HG03354 (cell line): ENCODE results near the gene TMEM141.
"Not testable (repeated sequence)": the region's sequence is repeated elsewhere in the genome, so short reads cannot be mapped to it uniquely, and the experiment has no call there.

ENCODE experiments used
- ATAC-seq: cut with Tn5 transposase; IDR thresholded peaks from one replicate; pipeline ENCODE4 v1.9.1; 2021; ENCODE audit warnings: mild to moderate bottlenecking; ENCODE audit not compliant: unreplicated experiment, poor library complexity, severe bottlenecking

TMEM141 gene

DNA sequence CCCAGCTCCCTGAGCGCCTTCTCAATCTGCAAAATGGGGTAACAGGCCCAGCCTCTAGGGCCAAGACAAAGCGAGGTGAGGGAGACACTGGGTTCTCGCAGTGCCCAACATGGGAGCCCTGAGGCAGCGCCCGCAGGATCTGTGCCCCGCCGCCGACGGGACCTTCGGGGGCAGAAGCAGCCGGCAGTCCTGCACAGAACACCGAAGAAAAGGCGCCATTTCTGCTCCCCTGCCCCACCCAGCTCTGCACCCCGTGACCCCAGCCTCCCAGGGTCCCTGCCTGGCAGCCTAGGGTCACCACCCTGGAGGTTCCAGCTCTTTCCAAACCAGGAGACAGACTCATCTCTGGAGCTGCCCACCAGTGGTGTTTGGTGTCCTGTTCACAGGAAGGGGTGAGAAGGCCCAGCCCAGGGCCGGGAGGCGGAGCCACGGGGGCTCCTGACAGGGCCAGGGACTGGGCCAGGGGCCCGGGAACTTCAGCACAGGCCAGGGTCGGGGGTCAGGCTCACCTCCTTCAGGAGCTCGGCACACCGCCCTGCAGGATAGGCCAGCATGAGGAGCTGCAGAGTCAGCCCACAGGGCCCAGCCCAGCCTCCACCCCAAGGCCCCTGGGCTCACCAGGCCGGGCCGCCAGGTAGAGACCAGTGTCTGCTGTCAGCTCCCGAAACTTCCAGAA is 36.4 kb upstream of the TMEM141 start:
- ATAC-seq: no peak

DNA sequence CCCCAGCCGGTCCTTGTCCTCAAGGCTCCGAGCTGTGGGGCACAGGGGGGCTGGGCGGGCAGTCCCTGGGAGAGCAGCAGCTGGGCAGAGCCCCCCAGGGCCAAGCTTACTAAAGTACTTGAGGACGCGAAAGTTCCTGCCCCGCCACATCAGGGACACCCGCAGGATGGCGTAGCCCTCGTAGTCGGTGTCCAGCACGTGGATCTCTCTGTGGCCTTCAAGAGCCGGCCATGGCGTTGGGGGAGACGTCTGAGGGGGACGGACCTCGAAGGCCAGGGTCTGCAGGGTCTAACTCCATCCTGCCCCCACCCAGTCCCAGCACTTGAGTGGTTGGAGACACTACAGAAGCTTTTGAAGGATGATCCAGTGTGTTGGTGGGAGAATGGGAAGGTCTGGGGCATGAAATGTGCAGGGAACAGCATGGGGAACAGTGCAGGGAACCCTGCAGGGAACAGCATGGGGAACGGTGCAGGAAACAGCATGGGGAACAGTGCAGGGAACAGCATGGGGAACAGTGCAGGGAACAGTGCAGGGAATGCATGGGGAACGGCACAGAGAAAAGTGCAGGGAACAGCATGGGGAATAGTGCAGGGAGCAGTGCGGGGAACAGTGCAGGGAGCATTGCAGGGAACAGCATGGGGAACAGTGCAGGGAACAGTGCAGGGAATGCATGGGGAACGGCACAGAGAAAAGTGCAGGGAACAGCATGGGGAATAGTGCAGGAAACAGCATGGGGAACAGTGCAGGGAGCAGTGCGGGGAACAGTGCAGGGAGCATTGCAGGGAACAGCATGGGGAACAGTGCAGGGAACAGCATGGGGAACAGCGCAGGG is 35.6 kb upstream of the TMEM141 start:
- not testable (repeated sequence) for ATAC-seq

- ATAC-seq: no peak
Measured at GRCh38 chr9:136756134-136756438, 35.1 kb upstream of the TMEM141 start.

- ATAC-seq: no peak
Measured at GRCh38 chr9:136756836-136757235, 34.3 kb upstream of the TMEM141 start.

- no peak for ATAC-seq
Measured at GRCh38 chr9:136757328-136757727, 33.8 kb upstream of the TMEM141 start.

GRCh38 chr9:136757751-136758140 is 33.4 kb upstream of the TMEM141 start:
- no peak for ATAC-seq

- no peak for ATAC-seq
Measured at GRCh38 chr9:136759001-136759400, 32.1 kb upstream of the TMEM141 start.

- ATAC-seq: no peak
Measured at GRCh38 chr9:136759436-136760325, 31.5 kb upstream of the TMEM141 start.

- ATAC-seq: no peak
Measured at GRCh38 chr9:136760424-136760823, 30.7 kb upstream of the TMEM141 start.

GRCh38 chr9:136760834-136761544 is 30.2 kb upstream of the TMEM141 start:
- ATAC-seq: not testable (repeated sequence)

DNA sequence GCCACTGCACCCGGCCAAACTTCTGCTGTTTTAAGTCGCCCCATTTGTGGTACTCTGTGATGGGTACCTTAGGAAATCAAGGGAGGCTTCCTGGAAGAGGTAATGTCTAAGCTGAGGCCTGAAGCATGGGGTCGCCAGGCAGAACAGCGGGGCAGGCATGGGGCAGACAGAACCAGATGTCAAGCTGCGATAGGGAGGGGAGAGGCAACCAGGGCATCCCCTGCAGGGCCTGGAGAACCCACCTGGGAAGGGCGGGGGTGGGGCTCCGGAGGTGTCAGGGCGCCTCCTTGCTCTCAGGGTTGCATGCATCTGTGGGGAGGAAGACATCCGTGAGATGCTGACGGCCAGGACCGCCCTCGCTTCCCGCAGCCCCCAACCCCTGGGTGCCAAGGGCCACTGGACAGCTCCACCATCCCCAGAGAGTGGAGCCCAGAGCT is 29.6 kb upstream of the TMEM141 start:
- ATAC-seq: no peak

- ATAC-seq: no peak
Measured at GRCh38 chr9:136762221-136762691, 28.9 kb upstream of the TMEM141 start.

DNA sequence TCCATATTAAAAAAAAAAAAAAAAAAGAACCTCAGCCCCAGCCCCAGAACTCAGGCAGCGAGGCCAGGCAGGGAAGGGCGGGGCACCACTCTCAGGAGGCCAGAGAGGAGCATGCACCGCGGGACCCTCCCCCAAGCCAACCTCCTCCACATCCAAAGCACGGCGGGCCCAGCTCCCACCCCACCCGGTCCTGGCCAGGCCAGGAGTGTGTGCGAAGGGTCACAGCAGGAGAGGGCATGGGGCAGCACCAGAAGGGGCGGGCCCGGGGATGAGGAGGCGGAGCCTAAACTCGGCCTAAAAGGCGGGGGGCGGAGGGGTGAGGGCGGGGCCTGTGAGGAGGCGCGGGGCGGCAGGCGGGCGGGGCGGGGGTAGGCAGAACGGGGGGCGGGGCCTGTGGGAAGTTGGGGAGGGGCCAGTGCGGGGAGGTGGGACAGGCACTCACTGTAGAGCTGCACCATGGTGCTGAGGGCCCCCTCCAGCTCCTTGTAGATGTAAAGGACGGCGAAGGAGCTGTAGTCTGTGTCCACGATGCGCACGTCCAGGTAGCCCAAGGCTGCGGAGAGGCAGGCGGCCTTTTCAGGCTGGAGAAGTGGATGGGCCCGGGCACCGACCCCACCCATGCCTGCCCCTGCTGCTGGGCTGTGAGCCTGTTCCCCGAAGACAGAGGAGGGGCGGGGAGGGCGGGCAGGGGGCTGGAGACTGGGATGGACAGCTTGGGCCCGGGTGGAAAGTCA is 28.1 kb upstream of the TMEM141 start:
- ATAC-seq: no peak

- no peak for ATAC-seq
Measured at GRCh38 chr9:136763649-136764035, 27.5 kb upstream of the TMEM141 start.

GRCh38 chr9:136764301-136764891 is 26.7 kb upstream of the TMEM141 start, which contains the start of gene LCN15:
LCN15 (minus strand) TSS chr9:136764518; CDS start chr9:136764488, 30 bp downstream.
- no peak for ATAC-seq

GRCh38 chr9:136765041-136765440 is 26.1 kb upstream of the TMEM141 start:
- ATAC-seq: no peak

DNA sequence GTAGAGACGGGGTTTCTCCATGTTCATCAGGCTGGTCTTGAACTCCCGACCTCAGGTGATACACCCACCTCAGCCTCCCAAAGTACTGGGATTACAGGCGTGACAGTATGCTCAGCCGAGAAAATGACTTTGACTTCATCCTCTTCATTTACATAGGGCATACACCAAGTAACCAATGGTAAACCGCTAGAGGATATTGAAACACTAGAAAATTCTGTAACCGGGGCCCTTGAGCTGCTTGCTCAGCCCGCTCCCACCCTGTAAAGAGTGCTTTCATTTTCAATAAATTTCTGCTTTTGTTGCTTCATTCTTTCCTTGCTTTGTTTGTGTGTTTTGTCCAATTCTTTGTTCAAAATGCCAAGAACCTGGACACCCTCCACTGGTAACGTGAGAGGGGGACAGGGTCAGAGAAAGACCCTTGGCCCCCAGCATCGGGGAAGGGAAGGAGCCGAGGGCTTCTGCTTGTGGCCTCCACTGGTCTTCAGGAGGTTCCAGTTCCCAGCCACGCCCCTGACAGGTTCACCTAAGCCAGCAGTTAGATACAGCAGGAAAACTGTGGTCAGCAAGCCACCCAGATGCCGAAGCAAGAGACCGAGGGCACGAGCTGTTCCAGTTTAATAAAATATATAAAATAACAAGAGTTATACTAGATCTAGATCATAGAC is 25.3 kb upstream of the TMEM141 start:
- not testable (repeated sequence) for ATAC-seq
